ENCODE data around the gene PRDM9. TPM values are rescaled to one million over a fixed set of nuclear protein-coding genes. Genes with fewer than 3 reads are reported as not detected.

PRDM9 gene
- total and polyA plus RNA-seq, 9 of the 15 experiments (the other 6 are each of a cell fraction or from before 2014, with no cell fraction given): 0.03 to 1.2 (median 0.47) TPM

GRCh38 chr5:23490993-23491392, 16.4 kb upstream of the PRDM9 start (continued):
- TF ChIP-seq, protein P1, sequence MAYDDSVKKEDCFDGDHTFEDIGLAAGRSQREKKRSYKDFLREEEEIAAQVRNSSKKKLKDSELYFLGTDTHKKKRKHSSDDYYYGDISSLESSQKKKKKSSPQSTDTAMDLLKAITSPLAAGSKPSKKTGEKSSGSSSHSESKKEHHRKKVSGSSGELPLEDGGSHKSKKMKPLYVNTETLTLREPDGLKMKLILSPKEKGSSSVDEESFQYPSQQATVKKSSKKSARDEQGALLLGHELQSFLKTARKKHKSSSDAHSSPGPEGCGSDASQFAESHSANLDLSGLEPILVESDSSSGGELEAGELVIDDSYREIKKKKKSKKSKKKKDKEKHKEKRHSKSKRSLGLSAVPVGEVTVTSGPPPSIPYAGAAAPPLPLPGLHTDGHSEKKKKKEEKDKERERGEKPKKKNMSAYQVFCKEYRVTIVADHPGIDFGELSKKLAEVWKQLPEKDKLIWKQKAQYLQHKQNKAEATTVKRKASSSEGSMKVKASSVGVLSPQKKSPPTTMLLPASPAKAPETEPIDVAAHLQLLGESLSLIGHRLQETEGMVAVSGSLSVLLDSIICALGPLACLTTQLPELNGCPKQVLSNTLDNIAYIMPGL (CRISPR knock-in tag; IDR thresholded peaks at IDR 0.05): no peak
- TF ChIP-seq JUN (IDR thresholded peaks at IDR 0.05; ENCODE audit: borderline replicate concordance, low read depth, low read length) (no peak), JUN (CRISPR knock-in tag; IDR thresholded peaks at IDR 0.05; ENCODE audit: borderline replicate concordance) (no peak), SMAD2 (IDR thresholded peaks at IDR 0.05; ENCODE audit: low read depth, low read length) (no peak)

DNA sequence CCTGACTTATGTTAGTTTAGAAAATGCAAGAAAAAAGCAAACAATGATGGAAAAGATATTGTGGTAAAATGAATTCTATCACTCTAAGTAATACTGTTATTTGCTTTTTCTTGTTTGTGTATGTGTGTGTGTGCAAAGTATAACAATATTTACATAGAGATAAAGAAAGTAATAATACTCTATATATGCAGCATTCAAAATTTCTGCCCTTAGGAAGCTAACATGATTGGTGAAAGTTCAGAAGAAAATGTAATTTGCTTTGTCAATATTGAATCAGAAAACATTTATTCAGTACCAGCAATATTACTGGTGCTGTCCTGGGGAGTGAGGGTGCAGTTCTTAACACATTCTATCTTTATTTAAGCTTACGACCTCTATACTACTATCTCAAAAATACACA, 12.9 kb upstream of the PRDM9 start:
- no peaks in the 10 kb centered on the region for H3K27me3 ChIP-seq (ENCODE audit: control insufficient read depth in 2 of 2, insufficient read depth in 2 of 2, low read length in 2 of 2)
- ChIA-PET POLR2A (no interaction called here), CTCF (ENCODE audit: low intra/inter-chr PET ratio) (no interaction called here)
- no peak overlapping the region for H3K27ac ChIP-seq (ENCODE audit: extremely low read depth, low read depth, low read length)
- H3K79me2 ChIP-seq (ENCODE audit: control insufficient read depth, insufficient read depth, low read length): no peaks in the 10 kb centered on the region
- H3K4me2 ChIP-seq (ENCODE audit: insufficient read depth, low read length): no peak overlapping the region
- no TSS peak for BruUV-seq (replicated peaks)
- no peaks in the 10 kb centered on the region for H3K9me1 ChIP-seq (ENCODE audit: control insufficient read depth, insufficient read depth, low read length)
- 0% methylated on average over 1 of the region's 1 CpG for WGBS (ENCODE audit: insufficient coverage, low coverage, missing lambda C conversion rate)
- in situ Hi-C loops (cut with MboI): no loop called here
- intact Hi-C loops (cut with micrococcal nuclease): no loop called here
- no peaks in the 10 kb centered on the region for H3K4me1 ChIP-seq (replicated peaks in 1 of 2; ENCODE audit: control insufficient read depth in 2 of 2, insufficient read depth in 2 of 2, low read length in 2 of 2)
- no peak overlapping the region for H2AFZ ChIP-seq (ENCODE audit: low read depth, low read length)
- no peak overlapping the region for H3K9ac ChIP-seq (ENCODE audit: insufficient read depth in 1 of 2, low read depth in 2 of 2, low read length in 2 of 2)
- H4K20me1 ChIP-seq (replicated peaks; ENCODE audit: control insufficient read depth, insufficient read depth, low read length): no peaks in the 10 kb centered on the region
- no peaks in the 10 kb centered on the region for H3K36me3 ChIP-seq (ENCODE audit: control insufficient read depth, insufficient read depth, low read length)
- DNase-seq (ENCODE audit: extremely low read depth in 1 of 4, low spot score in 3 of 4): no peak
- H3K9me3 ChIP-seq (replicated peaks; ENCODE audit: control insufficient read depth, insufficient read depth, low read depth, low read length): no peaks in the 10 kb centered on the region; the same call in none of the 2 replicates
- no peak overlapping the region for H3K4me3 ChIP-seq
- no peak for FAIRE-seq
- ATAC-seq: no peak
- no peak for TF ChIP-seq ZNF124 (CRISPR knock-in tag; IDR thresholded peaks at IDR 0.05)
- TF ChIP-seq WHSC1 (IDR thresholded peaks at IDR 0.05; ENCODE audit: low read length): no peak
- no peak for TF ChIP-seq NR4A1 (CRISPR knock-in tag; IDR thresholded peaks at IDR 0.05)
- no peak for TF ChIP-seq NR4A1 (tag; IDR thresholded peaks at IDR 0.05)
- no peak for TF ChIP-seq CREBBP (IDR thresholded peaks at IDR 0.05; ENCODE audit: low read depth, low read length)
- TF ChIP-seq ZNF436 (CRISPR knock-in tag; IDR thresholded peaks at IDR 0.05): no peak
- TF ChIP-seq DLX4 (CRISPR knock-in tag; IDR thresholded peaks at IDR 0.05): no peak
- TF ChIP-seq, protein P2, sequence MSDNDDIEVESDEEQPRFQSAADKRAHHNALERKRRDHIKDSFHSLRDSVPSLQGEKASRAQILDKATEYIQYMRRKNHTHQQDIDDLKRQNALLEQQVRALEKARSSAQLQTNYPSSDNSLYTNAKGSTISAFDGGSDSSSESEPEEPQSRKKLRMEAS (CRISPR knock-in tag; IDR thresholded peaks at IDR 0.05): no peak
- TF ChIP-seq ZNF764 (CRISPR knock-in tag; IDR thresholded peaks at IDR 0.05; ENCODE audit: low read depth): no peak
- TF ChIP-seq ZBTB11 (CRISPR knock-in tag; IDR thresholded peaks at IDR 0.05): no peak
- TF ChIP-seq, protein P3, sequence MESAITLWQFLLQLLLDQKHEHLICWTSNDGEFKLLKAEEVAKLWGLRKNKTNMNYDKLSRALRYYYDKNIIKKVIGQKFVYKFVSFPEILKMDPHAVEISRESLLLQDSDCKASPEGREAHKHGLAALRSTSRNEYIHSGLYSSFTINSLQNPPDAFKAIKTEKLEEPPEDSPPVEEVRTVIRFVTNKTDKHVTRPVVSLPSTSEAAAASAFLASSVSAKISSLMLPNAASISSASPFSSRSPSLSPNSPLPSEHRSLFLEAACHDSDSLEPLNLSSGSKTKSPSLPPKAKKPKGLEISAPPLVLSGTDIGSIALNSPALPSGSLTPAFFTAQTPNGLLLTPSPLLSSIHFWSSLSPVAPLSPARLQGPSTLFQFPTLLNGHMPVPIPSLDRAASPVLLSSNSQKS (CRISPR knock-in tag; IDR thresholded peaks at IDR 0.05): no peak
